ENCODE results near the gene BSPRY.
"Not testable (repeated sequence)": the region's sequence is repeated elsewhere in the genome, so short reads cannot be mapped to it uniquely, and the experiment has no call there.

Gene BSPRY

GRCh38 chr9:113401027-113401792, 51.9 kb downstream of the BSPRY start, which contains the start of gene ALAD:
Gene ALAD (minus strand): TSS chr9:113401284. CDS start chr9:113393559, 7,725 bp downstream.
- Histone ChIP-seq H3K36me3 (ENCODE audit: control insufficient read depth, low read depth, low read length) (no peaks in the 10 kb centered on the region), H3K4me3 (ENCODE audit: low read length) (peak within 1 kb of the TSS; percentile 87), H3K27me3 (ENCODE audit: control insufficient read depth, insufficient read depth, low read length) (no peaks in the 10 kb centered on the region), H3K27ac (ENCODE audit: low read length) (no peak within 1 kb of the TSS), H3K9me3 (ENCODE audit: control insufficient read depth, low read depth, low read length) (no peaks in the 10 kb centered on the region), H3K4me1 (ENCODE audit: control insufficient read depth, low read depth, low read length) (peaks cover 4% of the 10 kb centered on the region), H3K9ac (ENCODE audit: low read length) (peak within 1 kb of the TSS; percentile 32)

- Histone ChIP-seq H3K27me3 (ENCODE audit: control insufficient read depth, insufficient read depth, low read length) (no peaks in the 10 kb centered on the region), H3K4me3 (ENCODE audit: low read length) (no peak overlapping the region), H3K9me3 (ENCODE audit: control insufficient read depth, low read depth, low read length) (no peaks in the 10 kb centered on the region), H3K36me3 (ENCODE audit: control insufficient read depth, low read depth, low read length) (peaks cover 17% of the 10 kb centered on the region), H3K9ac (ENCODE audit: low read length) (no peak overlapping the region), H3K4me1 (ENCODE audit: control insufficient read depth, low read depth, low read length) (peaks cover 4% of the 10 kb centered on the region), H3K27ac (ENCODE audit: low read length) (no peak overlapping the region)
Observed at GRCh38 chr9:113403646-113404045, 54.3 kb downstream of the BSPRY start.

GRCh38 chr9:113406353-113406752, 57.0 kb downstream of the BSPRY start:
- H3K9ac ChIP-seq (ENCODE audit: low read length); H3K4me1 ChIP-seq (ENCODE audit: control insufficient read depth, low read depth, low read length); H3K9me3 ChIP-seq (ENCODE audit: control insufficient read depth, low read depth, low read length); H3K4me3 ChIP-seq (ENCODE audit: low read length); H3K27ac ChIP-seq (ENCODE audit: low read length); H3K27me3 ChIP-seq (ENCODE audit: control insufficient read depth, insufficient read depth, low read length): not testable (repeated sequence)
- peaks cover 24% of the 10 kb centered on the region for H3K36me3 ChIP-seq (ENCODE audit: control insufficient read depth, low read depth, low read length)

- not testable (repeated sequence) for H3K4me3 ChIP-seq (ENCODE audit: low read length); H3K9ac ChIP-seq (ENCODE audit: low read length); H3K27ac ChIP-seq (ENCODE audit: low read length); H3K4me1 ChIP-seq (ENCODE audit: control insufficient read depth, low read depth, low read length); H3K27me3 ChIP-seq (ENCODE audit: control insufficient read depth, insufficient read depth, low read length); H3K9me3 ChIP-seq (ENCODE audit: control insufficient read depth, low read depth, low read length)
- peaks cover 24% of the 10 kb centered on the region for H3K36me3 ChIP-seq (ENCODE audit: control insufficient read depth, low read depth, low read length)
Observed at GRCh38 chr9:113406873-113407511, 57.7 kb downstream of the BSPRY start.

GRCh38 chr9:113409481-113409880, 60.1 kb downstream of the BSPRY start:
- H3K36me3 ChIP-seq (ENCODE audit: control insufficient read depth, low read depth, low read length), result peaks cover 24% of the 10 kb centered on the region
- peak overlapping the region; percentile 94 for H3K4me3 ChIP-seq (ENCODE audit: low read length)
- H3K27ac ChIP-seq (ENCODE audit: low read length), result peak overlapping the region; percentile 72
- peak overlapping the region; percentile 98 for H3K9ac ChIP-seq (ENCODE audit: low read length)
- H3K9me3 ChIP-seq (ENCODE audit: control insufficient read depth, low read depth, low read length), result no peaks in the 10 kb centered on the region
- H3K27me3 ChIP-seq (ENCODE audit: control insufficient read depth, insufficient read depth, low read length), result no peaks in the 10 kb centered on the region
- H3K4me1 ChIP-seq (ENCODE audit: control insufficient read depth, low read depth, low read length), result peaks cover 4% of the 10 kb centered on the region

DNA sequence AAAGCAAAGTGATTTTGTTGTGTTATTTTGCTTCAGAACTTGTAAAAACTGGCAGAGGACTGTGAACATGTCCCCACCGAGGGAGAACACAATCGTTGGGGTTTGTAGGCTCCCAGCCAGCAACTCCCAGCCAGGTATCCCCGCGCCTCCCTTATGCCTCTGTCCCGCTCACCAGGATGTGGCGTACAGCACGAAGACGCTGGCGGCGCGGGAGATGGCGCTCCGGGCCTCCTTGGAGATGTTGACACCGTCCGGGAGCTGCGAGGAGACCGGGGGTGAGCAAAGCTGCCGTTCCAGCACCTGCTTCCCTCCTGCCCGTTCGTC, 60.5 kb downstream of the BSPRY start:
- Histone ChIP-seq H3K9me3 (ENCODE audit: control insufficient read depth, low read depth, low read length) (no peaks in the 10 kb centered on the region), H3K4me3 (ENCODE audit: low read length) (peak overlapping the region; percentile 94), H3K27me3 (ENCODE audit: control insufficient read depth, insufficient read depth, low read length) (no peaks in the 10 kb centered on the region), H3K4me1 (ENCODE audit: control insufficient read depth, low read depth, low read length) (peaks cover 4% of the 10 kb centered on the region), H3K27ac (ENCODE audit: low read length) (peak overlapping the region; percentile 72), H3K9ac (ENCODE audit: low read length) (peak overlapping the region; percentile 98), H3K36me3 (ENCODE audit: control insufficient read depth, low read depth, low read length) (peaks cover 24% of the 10 kb centered on the region)

DNA sequence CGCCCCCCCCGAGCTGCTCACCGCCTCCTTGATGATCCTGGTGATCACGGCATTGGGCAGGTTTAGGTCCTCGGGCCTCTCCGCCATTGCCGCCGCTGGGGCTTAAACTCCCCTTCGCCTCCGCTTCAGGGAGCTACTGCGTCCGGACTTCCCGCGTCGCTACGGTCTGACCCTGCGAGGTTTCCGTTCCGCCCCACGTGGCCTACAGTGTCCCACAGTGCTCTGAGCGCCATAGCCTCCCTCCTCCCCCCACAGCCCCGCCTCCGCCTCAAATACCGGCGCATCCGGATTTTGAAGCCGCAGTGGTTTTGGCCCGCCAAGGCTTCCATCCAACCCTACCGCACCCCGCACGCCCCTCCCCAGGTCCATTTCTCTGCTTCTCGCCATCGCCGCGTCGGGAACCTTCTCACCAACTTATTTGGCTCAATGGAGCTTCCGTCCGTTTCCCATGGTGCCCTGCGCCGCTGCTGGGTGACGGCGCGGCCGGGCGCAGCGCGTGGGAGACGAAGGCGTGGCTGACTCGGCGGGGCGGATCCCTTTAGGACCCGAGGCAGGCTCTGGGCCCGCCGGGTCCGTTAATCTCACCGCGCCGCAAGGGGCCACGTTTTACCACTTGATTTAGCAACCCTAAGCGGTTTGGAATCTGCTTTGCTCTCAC, 61.0 kb downstream of the BSPRY start, which contains the start of the genes C9orf43 and POLE3:
TSS of gene C9orf43 (plus strand) at position 541 of the 658 bp plus-strand sequence. CDS start 2,747 bp downstream, outside the sequence.
TSS of gene POLE3 (minus strand) at position 469 of the 658 bp plus-strand sequence. CDS start at position 87, 382 bp downstream.
- H3K27ac ChIP-seq (ENCODE audit: low read length), result peak within 1 kb of the TSS; percentile 72
- peak within 1 kb of the TSS; percentile 94 for H3K4me3 ChIP-seq (ENCODE audit: low read length)
- H3K9ac ChIP-seq (ENCODE audit: low read length), result peak within 1 kb of the TSS; percentile 98

GRCh38 chr9:113416149-113416721, 66.9 kb downstream of the BSPRY start:
- no peak overlapping the region for H3K9ac ChIP-seq (ENCODE audit: low read length)
- no peak overlapping the region for H3K27ac ChIP-seq (ENCODE audit: low read length)

More for the DNA sequence above, 61.0 kb downstream of the BSPRY start, which contains the start of the genes C9orf43 and POLE3:
- Histone ChIP-seq H3K27me3 (ENCODE audit: control insufficient read depth, insufficient read depth, low read length) (no peaks in the 10 kb centered on the region), H3K36me3 (ENCODE audit: control insufficient read depth, low read depth, low read length) (peaks cover 24% of the 10 kb centered on the region), H3K9me3 (ENCODE audit: control insufficient read depth, low read depth, low read length) (no peaks in the 10 kb centered on the region), H3K4me1 (ENCODE audit: control insufficient read depth, low read depth, low read length) (peaks cover 4% of the 10 kb centered on the region)

GRCh38 chr9:113417370-113417769, 68.0 kb downstream of the BSPRY start:
- Histone ChIP-seq H3K27me3 (ENCODE audit: control insufficient read depth, insufficient read depth, low read length) (no peaks in the 10 kb centered on the region), H3K36me3 (ENCODE audit: control insufficient read depth, low read depth, low read length) (no peaks in the 10 kb centered on the region), H3K27ac (ENCODE audit: low read length) (no peak overlapping the region), H3K4me1 (ENCODE audit: control insufficient read depth, low read depth, low read length) (no peaks in the 10 kb centered on the region), H3K9me3 (ENCODE audit: control insufficient read depth, low read depth, low read length) (no peaks in the 10 kb centered on the region), H3K4me3 (ENCODE audit: low read length) (no peak overlapping the region), H3K9ac (ENCODE audit: low read length) (no peak overlapping the region)

More at GRCh38 chr9:113416149-113416721, 66.9 kb downstream of the BSPRY start:
- no peaks in the 10 kb centered on the region for H3K9me3 ChIP-seq (ENCODE audit: control insufficient read depth, low read depth, low read length)
- H3K27me3 ChIP-seq (ENCODE audit: control insufficient read depth, insufficient read depth, low read length), result no peaks in the 10 kb centered on the region
- no peak overlapping the region for H3K4me3 ChIP-seq (ENCODE audit: low read length)
- H3K4me1 ChIP-seq (ENCODE audit: control insufficient read depth, low read depth, low read length), result no peaks in the 10 kb centered on the region
- no peaks in the 10 kb centered on the region for H3K36me3 ChIP-seq (ENCODE audit: control insufficient read depth, low read depth, low read length)

Measured in iPS-18a (cell line).